HG03196 (cell line): Measurements from ENCODE around the gene SLC32A1.

Experiments
- ATAC-seq: cut with Tn5 transposase; IDR thresholded peaks from one replicate; pipeline ENCODE4 v1.9.1; 2021; ENCODE audit not compliant: unreplicated experiment

The SLC32A1 gene

DNA sequence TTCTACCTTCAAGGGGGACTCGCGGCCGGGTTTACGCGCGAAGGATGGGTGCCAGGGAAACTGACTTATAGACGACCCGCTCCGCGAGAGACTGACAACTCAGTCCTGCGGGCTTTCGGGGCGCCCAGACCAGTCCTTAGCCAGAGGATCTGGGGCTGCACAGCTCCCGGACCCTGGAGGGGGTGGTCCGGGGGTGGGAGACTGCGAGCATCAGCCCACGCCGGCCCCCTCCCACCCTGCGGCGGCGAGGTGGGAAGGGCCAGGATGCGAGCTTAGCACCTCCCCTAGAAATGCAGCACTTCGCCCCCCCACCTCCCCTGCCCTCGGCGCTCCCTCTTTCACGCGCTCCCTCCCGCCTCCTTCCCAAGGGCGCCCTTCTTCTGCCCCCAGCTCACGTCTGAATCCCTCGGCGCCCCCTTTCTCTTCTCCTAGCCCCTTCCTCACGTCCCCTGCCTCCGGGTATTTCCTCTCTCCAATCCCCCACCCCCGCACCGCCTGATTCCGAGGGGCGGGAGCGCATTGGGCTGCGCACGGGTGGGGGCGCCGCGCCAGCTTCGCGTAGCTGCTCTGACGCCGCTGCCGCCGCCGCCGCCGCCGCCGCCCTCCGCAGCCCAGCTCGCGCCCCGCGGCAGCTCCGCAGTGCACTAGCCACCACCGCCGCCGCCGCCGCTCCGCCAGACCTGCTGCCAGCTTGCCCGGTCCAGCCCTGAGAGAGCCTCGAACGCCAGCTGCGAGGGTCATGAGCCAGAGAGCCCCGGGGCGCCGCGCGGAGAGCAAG is at the start of gene SLC32A1:
TSS of gene SLC32A1 (plus strand) at position 639 of the 778 bp plus-strand sequence. CDS start 239 bp downstream, outside the sequence.
- no peak for ATAC-seq

DNA sequence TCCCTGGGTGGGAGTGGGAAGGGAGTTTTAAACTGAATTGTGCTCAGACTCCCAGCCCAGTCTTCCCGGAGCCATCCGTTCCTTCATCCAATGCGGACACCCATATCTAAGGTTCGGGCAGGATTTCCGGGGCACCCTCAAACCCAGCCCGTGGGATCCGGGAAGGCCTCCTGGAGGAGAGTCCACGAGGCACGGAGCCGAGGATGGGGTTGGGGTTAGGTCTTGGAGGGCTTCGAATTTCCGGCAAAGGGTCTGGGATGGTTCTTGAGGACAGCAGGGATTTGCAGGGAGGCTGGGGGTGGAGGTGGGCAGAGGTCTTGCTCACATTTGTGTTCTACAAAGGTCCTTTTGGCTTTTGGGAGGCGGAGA is 49.5 kb upstream of the SLC32A1 start:
- no peak for ATAC-seq

DNA sequence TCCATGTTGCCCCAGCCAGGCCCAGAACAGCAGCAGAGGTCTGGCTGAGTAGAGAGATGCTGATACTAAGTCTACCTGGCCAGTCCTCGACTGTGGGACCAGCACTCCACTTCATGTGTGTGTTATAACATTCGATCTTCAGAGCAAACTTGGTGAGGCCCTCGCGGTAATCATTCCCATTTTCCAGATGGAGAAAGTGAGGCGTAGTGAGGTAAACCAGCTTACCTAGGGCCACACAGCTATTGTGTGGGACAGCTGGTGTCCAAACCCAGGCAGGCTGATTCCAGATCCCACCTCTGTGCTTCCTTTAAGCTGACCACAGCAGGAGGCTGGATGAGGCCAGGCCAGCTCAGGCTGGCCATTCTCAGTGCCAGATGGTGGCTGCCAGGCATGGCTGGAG is 47.7 kb upstream of the SLC32A1 start:
- ATAC-seq, result no peak

GRCh38 chr20:38680500-38681306 is 43.6 kb upstream of the SLC32A1 start:
- ATAC-seq, result no peak

- ATAC-seq, result no peak
Observed at GRCh38 chr20:38685271-38685670, 39.0 kb upstream of the SLC32A1 start.

- ATAC-seq, result no peak
Observed at GRCh38 chr20:38685853-38686473, 38.3 kb upstream of the SLC32A1 start.

- ATAC-seq, result no peak
Observed at GRCh38 chr20:38692436-38693411, 31.6 kb upstream of the SLC32A1 start.

DNA sequence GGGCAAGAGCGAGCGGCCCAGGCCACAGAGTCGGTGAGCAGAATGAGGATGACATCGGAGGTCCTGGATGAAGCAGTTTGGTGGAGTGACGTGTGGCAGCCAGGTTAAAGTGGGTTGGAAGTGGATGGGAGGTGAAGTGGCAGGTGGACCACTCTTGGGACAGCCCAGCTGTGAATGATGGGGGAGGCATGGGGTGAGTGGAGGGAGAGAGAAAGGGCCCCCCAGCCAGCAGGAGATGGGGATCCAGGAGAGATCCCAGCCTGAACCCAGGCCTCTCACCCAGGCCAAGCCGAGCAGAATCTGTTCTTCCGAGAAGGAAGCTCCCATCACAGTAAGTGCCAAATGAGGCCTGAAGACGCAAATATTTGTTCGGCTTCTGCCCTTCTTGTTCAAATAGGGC is 27.0 kb upstream of the SLC32A1 start:
- no peak for ATAC-seq

GRCh38 chr20:38698541-38698940 is 25.7 kb upstream of the SLC32A1 start:
- no peak for ATAC-seq

- ATAC-seq, result no peak
Observed at GRCh38 chr20:38700141-38700540, 24.1 kb upstream of the SLC32A1 start.

GRCh38 chr20:38700926-38701325 is 23.4 kb upstream of the SLC32A1 start:
- no peak for ATAC-seq

DNA sequence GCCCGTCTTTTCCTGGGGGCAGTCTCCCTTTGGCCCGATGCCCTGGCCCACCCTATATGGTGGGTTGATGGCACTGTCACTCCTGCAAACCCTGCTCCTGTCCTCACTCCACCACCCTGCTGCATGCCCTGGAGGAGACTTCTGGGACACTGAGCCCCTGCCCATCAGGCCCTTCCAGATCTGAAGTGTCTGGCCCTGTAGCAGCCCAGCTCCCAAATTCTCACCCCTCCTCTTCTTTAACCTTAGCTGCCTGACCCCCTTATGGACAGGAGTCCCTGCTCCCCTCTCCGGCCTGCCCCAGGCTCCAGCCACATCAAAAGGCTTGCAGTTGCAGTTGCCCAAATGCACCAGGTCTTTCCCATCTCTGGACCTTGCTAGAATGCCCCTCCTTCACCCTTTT is 20.8 kb upstream of the SLC32A1 start:
- no peak for ATAC-seq

DNA sequence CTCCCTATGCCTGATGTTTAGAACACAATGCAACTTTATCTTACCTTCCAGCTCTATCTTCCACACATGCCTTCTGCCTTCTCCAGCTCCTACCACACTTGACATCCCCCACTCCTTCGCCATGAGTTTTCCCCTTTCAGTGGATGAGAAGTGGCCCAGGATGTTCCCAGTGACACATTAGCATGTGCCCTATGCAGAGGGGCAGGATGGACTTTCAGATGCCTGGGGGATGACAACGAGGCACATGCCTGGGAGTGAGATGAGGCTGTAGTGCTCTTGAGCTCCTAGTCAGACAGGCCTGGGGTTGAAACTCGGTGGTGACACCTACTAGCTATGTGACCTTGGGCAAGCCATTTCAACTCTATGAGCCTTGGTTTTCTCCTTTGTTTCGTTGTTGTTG is 20.1 kb upstream of the SLC32A1 start:
- no peak for ATAC-seq

DNA sequence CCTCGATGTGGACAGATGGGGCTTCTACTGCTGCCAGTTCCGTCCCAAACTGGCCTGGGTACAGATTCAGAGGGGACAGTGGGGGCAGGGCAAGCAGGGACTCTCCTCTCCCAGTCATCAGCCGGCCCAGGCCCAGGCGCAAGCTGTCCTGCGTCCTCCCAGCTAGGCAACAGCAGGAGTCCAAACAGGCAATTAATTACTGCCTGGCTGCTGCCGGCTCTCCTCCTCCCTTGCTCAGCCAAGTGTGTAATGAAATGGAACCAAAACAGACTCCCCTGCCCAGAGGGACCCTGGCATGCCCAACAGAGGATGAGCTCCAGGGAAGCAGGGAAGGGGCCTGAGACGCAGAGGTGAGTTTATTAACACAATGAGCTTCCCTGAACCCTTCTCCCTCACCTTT is 17.8 kb upstream of the SLC32A1 start:
- ATAC-seq, result no peak

DNA sequence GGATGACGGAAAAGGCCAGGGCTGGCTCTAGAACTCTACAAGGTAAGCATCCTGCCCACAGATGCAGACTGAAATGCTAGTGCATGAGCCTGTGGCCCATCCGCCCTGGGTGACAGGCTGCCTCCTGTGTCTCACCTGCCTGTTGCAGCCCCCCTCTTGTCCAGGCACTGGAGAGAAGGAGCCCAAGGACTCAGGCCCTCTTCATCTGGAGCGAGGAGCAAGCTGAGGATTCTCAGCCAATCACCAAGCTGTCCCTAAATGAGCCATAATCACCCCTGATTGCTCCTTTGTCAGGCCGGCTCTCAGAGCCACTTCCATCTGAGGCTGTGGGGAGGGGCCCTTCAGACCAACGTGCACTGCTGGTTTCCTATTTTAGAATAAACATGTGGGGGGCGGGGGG is 10.0 kb upstream of the SLC32A1 start:
- no peak for ATAC-seq

GRCh38 chr20:38715646-38716045 is 8.6 kb upstream of the SLC32A1 start:
- no peak for ATAC-seq

GRCh38 chr20:38722683-38723016 is 1.6 kb upstream of the SLC32A1 start:
- ATAC-seq, result no peak

- ATAC-seq, result no peak
Observed at GRCh38 chr20:38723017-38723847, 1.1 kb upstream of the SLC32A1 start.

DNA sequence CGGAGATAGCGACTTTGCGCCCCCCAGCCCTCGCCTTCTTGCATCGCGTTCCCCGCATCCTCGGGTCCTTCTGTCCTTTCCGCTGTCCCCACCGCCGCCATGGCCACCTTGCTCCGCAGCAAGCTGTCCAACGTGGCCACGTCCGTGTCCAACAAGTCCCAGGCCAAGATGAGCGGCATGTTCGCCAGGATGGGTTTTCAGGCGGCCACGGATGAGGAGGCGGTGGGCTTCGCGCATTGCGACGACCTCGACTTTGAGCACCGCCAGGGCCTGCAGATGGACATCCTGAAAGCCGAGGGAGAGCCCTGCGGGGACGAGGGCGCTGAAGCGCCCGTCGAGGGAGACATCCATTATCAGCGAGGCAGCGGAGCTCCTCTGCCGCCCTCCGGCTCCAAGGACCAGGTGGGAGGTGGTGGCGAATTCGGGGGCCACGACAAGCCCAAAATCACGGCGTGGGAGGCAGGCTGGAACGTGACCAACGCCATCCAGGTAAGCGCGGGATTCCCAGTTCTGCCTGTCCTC is 401 bp downstream of the SLC32A1 start:
- ATAC-seq, result no peak
